ENCODE measurements around the gene SORBS1. TPM values are rescaled to one million over a fixed set of nuclear protein-coding genes. Genes with fewer than 3 reads are reported as not detected.
A peak's percentile ranks its signal among the peaks of the same experiment; 100 is the strongest.

SORBS1 gene
- total and polyA plus RNA-seq, 2 of the 13 experiments (the other 11 are each of a cell fraction or from before 2014, with no cell fraction given): 16.8 to 39.8 TPM

DNA sequence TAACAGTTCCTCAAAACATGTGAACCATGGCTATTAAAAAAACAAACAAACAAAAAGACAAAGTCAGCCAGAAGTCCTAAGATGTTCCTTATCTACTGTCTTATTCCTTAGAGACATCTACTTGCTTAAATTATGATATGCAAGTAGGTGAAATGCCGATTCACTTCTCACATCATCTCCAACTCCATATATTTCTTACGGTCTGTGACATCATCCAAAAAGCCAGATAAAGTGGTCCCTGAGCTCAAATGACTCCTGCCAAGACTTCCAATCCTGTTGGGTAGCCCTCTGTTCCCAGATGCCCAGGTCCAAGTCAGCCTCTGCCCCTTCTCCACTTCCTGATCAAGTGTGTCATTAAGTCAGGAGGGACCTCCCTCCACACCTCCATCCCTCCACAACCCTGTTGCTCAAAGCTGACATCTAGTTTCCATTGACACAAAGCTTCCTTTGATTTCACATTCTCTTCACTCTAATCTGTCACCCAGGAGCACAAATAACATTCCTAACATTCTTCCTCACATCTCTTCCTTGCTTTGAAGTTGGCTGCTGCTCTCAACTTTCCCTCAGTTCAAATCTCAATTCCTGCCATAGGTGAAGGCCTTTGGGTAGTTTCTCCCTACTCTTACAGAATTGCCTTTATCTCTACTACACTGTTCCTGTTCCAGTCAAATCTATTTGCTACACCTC is 214.3 kb downstream of the SORBS1 start (continued):
- no peak for TF ChIP-seq ZNF709 (CRISPR knock-in tag; IDR thresholded peaks at IDR 0.05)
- 0 out of 2 replicates have a peak, but pooled peaks have one; percentile 46 for TF ChIP-seq ZSCAN9 (CRISPR knock-in tag; IDR thresholded peaks at IDR 0.05; ENCODE audit: borderline replicate concordance)
- TF ChIP-seq KLF9 (CRISPR knock-in tag; IDR thresholded peaks at IDR 0.05; ENCODE audit: low read depth): 0 out of 2 replicates have a peak, but pooled peaks have one; percentile 50
- TF ChIP-seq U2AF1 (optimal IDR thresholded peaks at IDR 0.05; ENCODE audit: low read depth, low read length): no peak
- no peak for TF ChIP-seq ZBTB42 (CRISPR knock-in tag; IDR thresholded peaks at IDR 0.05)
- no peak for TF ChIP-seq PHF20 (CRISPR knock-in tag; IDR thresholded peaks at IDR 0.05)
- peak; percentile 83; the same call in 1 of the 2 replicates for TF ChIP-seq ZNF205 (CRISPR knock-in tag; IDR thresholded peaks at IDR 0.05)
- TF ChIP-seq TBP (CRISPR knock-in tag; IDR thresholded peaks at IDR 0.05): no peak
- no peak for TF ChIP-seq TOPORS (CRISPR knock-in tag; IDR thresholded peaks at IDR 0.05)
- TF ChIP-seq ZFP62 (CRISPR knock-in tag; IDR thresholded peaks at IDR 0.05): no peak
- no peak for TF ChIP-seq PRMT3 (CRISPR knock-in tag; IDR thresholded peaks at IDR 0.05; ENCODE audit: borderline replicate concordance, low read depth)
- TF ChIP-seq ZC3H4 (CRISPR knock-in tag; IDR thresholded peaks at IDR 0.05; ENCODE audit: borderline replicate concordance): no peak
- no peak for TF ChIP-seq AGO1 (IDR thresholded peaks at IDR 0.05; ENCODE audit: low read depth, low read length, poor library complexity, severe bottlenecking)
- TF ChIP-seq NFYC (CRISPR knock-in tag; IDR thresholded peaks at IDR 0.05): no peak
- TF ChIP-seq CEBPZ (IDR thresholded peaks at IDR 0.05; ENCODE audit: low read length): no peak
- peak; percentile 45; the same call in 1 of the 2 replicates for TF ChIP-seq ATF1 (CRISPR knock-in tag; IDR thresholded peaks at IDR 0.05)
- TF ChIP-seq FOSL1 (CRISPR knock-in tag; IDR thresholded peaks at IDR 0.05; ENCODE audit: borderline replicate concordance): no peak
- TF ChIP-seq ZNF30 (CRISPR knock-in tag; IDR thresholded peaks at IDR 0.05): no peak
- peak; percentile 46; the same call in 1 of the 2 replicates for TF ChIP-seq ZNF777 (CRISPR knock-in tag; IDR thresholded peaks at IDR 0.05)
- TF ChIP-seq ZFX (CRISPR knock-in tag; IDR thresholded peaks at IDR 0.05; ENCODE audit: low read depth): peak; percentile 60
- TF ChIP-seq, protein P1, sequence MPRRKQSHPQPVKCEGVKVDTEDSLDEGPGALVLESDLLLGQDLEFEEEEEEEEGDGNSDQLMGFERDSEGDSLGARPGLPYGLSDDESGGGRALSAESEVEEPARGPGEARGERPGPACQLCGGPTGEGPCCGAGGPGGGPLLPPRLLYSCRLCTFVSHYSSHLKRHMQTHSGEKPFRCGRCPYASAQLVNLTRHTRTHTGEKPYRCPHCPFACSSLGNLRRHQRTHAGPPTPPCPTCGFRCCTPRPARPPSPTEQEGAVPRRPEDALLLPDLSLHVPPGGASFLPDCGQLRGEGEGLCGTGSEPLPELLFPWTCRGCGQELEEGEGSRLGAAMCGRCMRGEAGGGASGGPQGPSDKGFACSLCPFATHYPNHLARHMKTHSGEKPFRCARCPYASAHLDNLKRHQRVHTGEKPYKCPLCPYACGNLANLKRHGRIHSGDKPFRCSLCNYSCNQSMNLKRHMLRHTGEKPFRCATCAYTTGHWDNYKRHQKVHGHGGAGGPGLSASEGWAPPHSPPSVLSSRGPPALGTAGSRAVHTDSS (CRISPR knock-in tag; conservative IDR thresholded peaks at IDR 0.05): no peak
- TF ChIP-seq IRX3 (CRISPR knock-in tag; IDR thresholded peaks at IDR 0.05; ENCODE audit: borderline replicate concordance, low read depth): no peak
- peak; percentile 53; the same call in 1 of the 2 replicates for TF ChIP-seq SOX13 (IDR thresholded peaks at IDR 0.05)
- peak in 1 of 2 experiments; percentile 97; a peak in 2 of 4 replicates for TF ChIP-seq SOX13 (CRISPR knock-in tag; conservative IDR thresholded peaks at IDR 0.05 in 1 of 2, IDR thresholded peaks at IDR 0.05 in 1 of 2)
- TF ChIP-seq, protein P2, sequence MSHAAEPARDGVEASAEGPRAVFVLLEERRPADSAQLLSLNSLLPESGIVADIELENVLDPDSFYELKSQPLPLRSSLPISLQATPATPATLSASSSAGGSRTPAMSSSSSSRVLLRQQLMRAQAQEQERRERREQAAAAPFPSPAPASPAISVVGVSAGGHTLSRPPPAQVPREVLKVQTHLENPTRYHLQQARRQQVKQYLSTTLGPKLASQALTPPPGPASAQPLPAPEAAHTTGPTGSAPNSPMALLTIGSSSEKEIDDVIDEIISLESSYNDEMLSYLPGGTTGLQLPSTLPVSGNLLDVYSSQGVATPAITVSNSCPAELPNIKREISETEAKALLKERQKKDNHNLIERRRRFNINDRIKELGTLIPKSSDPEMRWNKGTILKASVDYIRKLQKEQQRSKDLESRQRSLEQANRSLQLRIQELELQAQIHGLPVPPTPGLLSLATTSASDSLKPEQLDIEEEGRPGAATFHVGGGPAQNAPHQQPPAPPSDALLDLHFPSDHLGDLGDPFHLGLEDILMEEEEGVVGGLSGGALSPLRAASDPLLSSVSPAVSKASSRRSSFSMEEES (CRISPR knock-in tag; IDR thresholded peaks at IDR 0.05): peak; percentile 43; the same call in 1 of the 2 replicates
- TF ChIP-seq GTF3A (CRISPR knock-in tag; conservative IDR thresholded peaks at IDR 0.05): no peak
